ENCODE measurements around the gene NYAP1. TPM values are rescaled to one million over a fixed set of nuclear protein-coding genes. Genes with fewer than 3 reads are reported as not detected.
A peak's percentile ranks its signal among the peaks of the same experiment; 100 is the strongest.

NYAP1 gene
- total RNA-seq, 4 donors from 2014 or later = 1.7 to 3.2 (median 1.9) TPM

- no peak for TF ChIP-seq POLR2A (IDR thresholded peaks at IDR 0.05; ENCODE audit: low read depth)
- no peak for TF ChIP-seq EP300 (IDR thresholded peaks at IDR 0.05)
- no peak for TF ChIP-seq POLR2AphosphoS5 (IDR thresholded peaks at IDR 0.05)
- TF ChIP-seq, protein P1, sequence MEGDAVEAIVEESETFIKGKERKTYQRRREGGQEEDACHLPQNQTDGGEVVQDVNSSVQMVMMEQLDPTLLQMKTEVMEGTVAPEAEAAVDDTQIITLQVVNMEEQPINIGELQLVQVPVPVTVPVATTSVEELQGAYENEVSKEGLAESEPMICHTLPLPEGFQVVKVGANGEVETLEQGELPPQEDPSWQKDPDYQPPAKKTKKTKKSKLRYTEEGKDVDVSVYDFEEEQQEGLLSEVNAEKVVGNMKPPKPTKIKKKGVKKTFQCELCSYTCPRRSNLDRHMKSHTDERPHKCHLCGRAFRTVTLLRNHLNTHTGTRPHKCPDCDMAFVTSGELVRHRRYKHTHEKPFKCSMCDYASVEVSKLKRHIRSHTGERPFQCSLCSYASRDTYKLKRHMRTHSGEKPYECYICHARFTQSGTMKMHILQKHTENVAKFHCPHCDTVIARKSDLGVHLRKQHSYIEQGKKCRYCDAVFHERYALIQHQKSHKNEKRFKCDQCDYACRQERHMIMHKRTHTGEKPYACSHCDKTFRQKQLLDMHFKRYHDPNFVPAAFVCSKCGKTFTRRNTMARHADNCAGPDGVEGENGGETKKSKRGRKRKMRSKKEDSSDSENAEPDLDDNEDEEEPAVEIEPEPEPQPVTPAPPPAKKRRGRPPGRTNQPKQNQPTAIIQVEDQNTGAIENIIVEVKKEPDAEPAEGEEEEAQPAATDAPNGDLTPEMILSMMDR (IDR thresholded peaks at IDR 0.05) = no peak
- peaks cover 0 to 5% (median 0%) of the 10 kb centered on the region in 4 donors for H3K27me3 ChIP-seq
- intact Hi-C loops (cut with DNase I) = no loop called here
- H3K4me3 ChIP-seq = no peak overlapping the region
- peaks cover 0 to 5% (median 0%) of the 10 kb centered on the region in 4 donors for H3K4me1 ChIP-seq
- H3K36me3 ChIP-seq = no peaks in the 10 kb centered on the region
- H3K9me3 ChIP-seq = no peaks in the 10 kb centered on the region
- H3K27ac ChIP-seq (replicated peaks in 1 of 4) = no peak overlapping the region
- no peak for DNase-seq (ENCODE audit: extremely low spot score)
- 49% methylated on average over 9 of the region's 15 CpGs for WGBS
Measured at GRCh38 chr7:100509231-100509630, 25.5 kb downstream of the NYAP1 start.

DNA sequence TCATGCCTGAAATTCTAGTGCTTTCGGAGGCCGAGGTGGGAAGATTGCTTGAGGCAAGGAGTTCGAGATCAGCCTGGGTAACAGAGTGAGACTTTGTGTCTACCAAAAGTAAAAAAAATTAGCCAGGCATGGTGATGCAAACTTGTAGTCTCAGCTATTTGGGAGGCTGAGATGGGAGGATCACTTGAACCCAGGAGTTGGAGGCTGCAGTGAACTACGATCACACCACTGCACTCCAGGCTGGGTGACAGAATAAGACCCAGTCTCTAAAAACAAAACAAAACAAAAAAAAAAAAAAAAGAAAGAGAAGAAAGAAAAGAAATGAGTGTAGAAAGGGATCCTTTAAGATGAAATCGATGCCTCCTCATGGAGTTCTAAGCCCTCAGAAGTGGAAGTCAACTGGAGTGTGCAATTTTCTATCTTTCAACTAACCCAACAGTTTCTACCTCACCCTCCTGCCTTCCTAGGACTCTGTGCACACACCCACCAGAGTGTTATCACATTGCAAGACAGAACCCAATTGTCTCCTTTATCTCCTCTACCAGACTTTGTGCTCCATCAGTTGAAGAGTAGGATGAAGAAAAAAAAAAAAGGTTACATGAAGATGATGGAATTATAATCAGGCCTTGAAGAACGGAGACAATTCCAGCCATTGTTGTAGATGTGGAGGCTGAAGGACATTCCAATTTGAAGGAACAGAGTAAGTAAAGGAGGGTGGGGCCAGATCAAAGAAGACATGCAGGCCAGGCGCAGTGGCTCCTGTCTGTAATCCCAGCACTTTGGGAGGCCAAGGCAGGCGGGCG is 26.9 kb downstream of the NYAP1 start:
- no peak for DNase-seq (ENCODE audit: extremely low spot score)
- Histone ChIP-seq H3K36me3 (no peaks in the 10 kb centered on the region), H3K4me3 (no peak overlapping the region), H3K4me1 (peaks cover 0 to 12% (median 9%) of the 10 kb centered on the region in 4 donors), H3K9me3 (no peaks in the 10 kb centered on the region), H3K27ac (replicated peaks in 1 of 4) (no peak overlapping the region), H3K27me3 (peaks cover 0 to 5% (median 0%) of the 10 kb centered on the region in 4 donors)
- intact Hi-C loops (cut with DNase I) = no loop called here
- TF ChIP-seq POLR2A (IDR thresholded peaks at IDR 0.05; ENCODE audit: low read depth) (no peak), POLR2AphosphoS5 (IDR thresholded peaks at IDR 0.05) (no peak), EP300 (IDR thresholded peaks at IDR 0.05) (no peak)
- TF ChIP-seq, protein P1 (IDR thresholded peaks at IDR 0.05) = no peak
- 93% methylated on average over 9 of the region's 9 CpGs for WGBS

GRCh38 chr7:100513212-100513810 is 29.6 kb downstream of the NYAP1 start:
- WGBS = 90% methylated on average over 9 of the region's 9 CpGs
- TF ChIP-seq, protein P1 (IDR thresholded peaks at IDR 0.05) = no peak
- peaks cover 0 to 19% (median 14%) of the 10 kb centered on the region in 4 donors for H3K4me1 ChIP-seq
- intact Hi-C loops (cut with DNase I) = no loop called here
- no peak for DNase-seq (ENCODE audit: extremely low spot score)
- H3K27ac ChIP-seq (replicated peaks in 1 of 4) = no peak overlapping the region
- no peaks in the 10 kb centered on the region for H3K27me3 ChIP-seq
- H3K4me3 ChIP-seq = no peak overlapping the region
- H3K36me3 ChIP-seq = no peaks in the 10 kb centered on the region
- no peaks in the 10 kb centered on the region for H3K9me3 ChIP-seq

DNA sequence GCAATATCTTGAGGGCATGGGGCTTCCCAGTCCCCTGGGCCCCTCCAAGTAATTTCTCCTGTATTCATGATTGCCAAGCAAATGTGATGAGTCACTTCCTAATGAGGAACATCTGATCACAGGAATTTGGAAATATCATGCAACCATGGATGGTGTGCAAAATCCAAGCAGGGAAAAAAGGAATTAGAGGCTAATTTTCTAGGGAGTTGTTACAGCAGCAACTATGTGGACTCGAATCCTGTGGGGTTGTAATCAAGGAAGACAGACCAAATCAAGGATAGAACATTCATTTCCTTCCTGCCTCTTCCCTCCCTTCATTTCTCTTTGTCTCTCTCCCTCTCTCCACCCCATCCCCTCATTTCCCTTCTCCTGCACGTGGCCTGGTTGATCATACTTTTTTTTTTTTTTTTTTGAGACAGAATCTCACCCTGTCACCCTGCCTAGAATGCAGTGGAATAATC is 31.4 kb downstream of the NYAP1 start:
- Histone ChIP-seq H3K4me1 (peaks cover 0 to 16% (median 13%) of the 10 kb centered on the region in 4 donors), H3K27me3 (no peaks in the 10 kb centered on the region), H3K27ac (replicated peaks in 1 of 4) (peak overlapping the region in 2 of 4 donors; percentile 36 to 40), H3K9me3 (no peaks in the 10 kb centered on the region), H3K4me3 (no peak overlapping the region), H3K36me3 (no peaks in the 10 kb centered on the region)
- DNase-seq (ENCODE audit: extremely low spot score) = no peak
- 27% methylated on average over 2 of the region's 2 CpGs for WGBS
- intact Hi-C loops (cut with DNase I) = no loop called here
- no peak for TF ChIP-seq EP300 (IDR thresholded peaks at IDR 0.05)
- TF ChIP-seq, protein P1 (IDR thresholded peaks at IDR 0.05) = no peak
- TF ChIP-seq POLR2A (IDR thresholded peaks at IDR 0.05; ENCODE audit: low read depth) = no peak
- peak in 1 of 2 donors; percentile 43 for TF ChIP-seq POLR2AphosphoS5 (IDR thresholded peaks at IDR 0.05)
